Measurements from ENCODE around the gene OR10P1.

DNA sequence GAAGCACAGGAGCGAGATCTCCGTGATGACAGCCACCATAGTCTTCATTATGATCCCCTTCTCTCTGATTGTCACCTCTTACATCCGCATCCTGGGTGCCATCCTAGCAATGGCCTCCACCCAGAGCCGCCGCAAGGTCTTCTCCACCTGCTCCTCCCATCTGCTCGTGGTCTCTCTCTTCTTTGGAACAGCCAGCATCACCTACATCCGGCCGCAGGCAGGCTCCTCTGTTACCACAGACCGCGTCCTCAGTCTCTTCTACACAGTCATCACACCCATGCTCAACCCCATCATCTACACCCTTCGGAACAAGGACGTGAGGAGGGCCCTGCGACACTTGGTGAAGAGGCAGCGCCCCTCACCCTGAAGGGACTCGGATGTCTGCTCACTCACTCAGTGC is 775 bp downstream of the OR10P1 start:
- TF ChIP-seq, protein P1, sequence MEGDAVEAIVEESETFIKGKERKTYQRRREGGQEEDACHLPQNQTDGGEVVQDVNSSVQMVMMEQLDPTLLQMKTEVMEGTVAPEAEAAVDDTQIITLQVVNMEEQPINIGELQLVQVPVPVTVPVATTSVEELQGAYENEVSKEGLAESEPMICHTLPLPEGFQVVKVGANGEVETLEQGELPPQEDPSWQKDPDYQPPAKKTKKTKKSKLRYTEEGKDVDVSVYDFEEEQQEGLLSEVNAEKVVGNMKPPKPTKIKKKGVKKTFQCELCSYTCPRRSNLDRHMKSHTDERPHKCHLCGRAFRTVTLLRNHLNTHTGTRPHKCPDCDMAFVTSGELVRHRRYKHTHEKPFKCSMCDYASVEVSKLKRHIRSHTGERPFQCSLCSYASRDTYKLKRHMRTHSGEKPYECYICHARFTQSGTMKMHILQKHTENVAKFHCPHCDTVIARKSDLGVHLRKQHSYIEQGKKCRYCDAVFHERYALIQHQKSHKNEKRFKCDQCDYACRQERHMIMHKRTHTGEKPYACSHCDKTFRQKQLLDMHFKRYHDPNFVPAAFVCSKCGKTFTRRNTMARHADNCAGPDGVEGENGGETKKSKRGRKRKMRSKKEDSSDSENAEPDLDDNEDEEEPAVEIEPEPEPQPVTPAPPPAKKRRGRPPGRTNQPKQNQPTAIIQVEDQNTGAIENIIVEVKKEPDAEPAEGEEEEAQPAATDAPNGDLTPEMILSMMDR (IDR thresholded peaks at IDR 0.05; ENCODE audit: insufficient read depth, low read length, poor library complexity, severe bottlenecking): no peak
- no peak for TF ChIP-seq EZH2phosphoT487 (conservative IDR thresholded peaks at IDR 0.05; ENCODE audit: low read length)
